ENCODE results near the gene KMT2B. TPM values are rescaled to one million over a fixed set of nuclear protein-coding genes. Genes with fewer than 3 reads are reported as not detected.

The KMT2B gene
- total and polyA plus RNA-seq, 9 of the 15 experiments (the other 6 are each of a cell fraction or from before 2014, with no cell fraction given), result 0.63 to 43.9 (median 8.1) TPM

DNA sequence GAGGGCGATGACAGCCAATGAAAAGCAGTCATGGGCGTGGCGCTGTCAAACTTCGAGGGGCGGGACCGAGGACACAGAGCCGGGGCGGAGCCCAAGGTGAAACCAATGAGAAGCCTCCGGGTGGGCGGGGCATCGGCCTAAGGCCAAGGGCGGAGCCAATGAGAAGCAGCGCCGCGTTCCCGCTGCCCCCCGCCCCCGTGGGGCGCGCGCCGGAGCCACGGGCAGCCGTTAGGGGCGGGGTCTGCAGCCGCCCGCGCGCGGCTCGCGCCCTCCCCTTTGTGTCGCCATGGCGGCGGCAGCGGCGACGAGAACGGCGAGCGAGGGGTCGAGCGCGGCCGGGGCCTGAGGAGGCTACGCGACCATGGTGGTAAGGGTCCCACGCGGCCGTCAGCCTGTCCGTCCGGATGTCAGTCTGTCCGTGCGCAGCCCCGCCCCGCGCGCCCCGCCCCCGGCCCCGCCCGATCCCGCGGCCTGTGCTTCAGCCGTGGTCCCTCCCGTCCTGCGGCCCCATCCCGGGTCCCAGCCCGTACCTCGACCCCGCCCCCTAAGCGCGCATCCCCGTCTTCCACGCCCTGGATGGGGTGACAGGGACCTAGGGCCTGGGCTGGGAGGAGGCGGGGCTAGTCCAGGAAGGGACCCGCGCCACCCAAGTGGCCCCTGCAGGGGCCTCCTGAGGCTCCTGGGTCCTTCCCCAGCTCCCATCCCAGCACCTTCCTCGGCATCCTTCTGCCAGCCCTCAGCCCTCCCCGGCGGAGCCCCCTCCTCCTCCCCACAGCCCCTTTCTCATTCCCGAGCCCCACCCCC, 57.7 kb downstream of the KMT2B start, which contains the start of gene ARHGAP33:
ARHGAP33 (plus strand) TSS at position 267 of the 804 bp plus-strand sequence; CDS start at position 362, 95 bp downstream.
- 3% methylated on average over 32 of the region's 82 CpGs for WGBS (ENCODE audit: insufficient coverage, low coverage, missing lambda C conversion rate)
- Histone ChIP-seq H3K9me1 (ENCODE audit: control insufficient read depth, insufficient read depth, low read length) (peaks cover 3% of the 10 kb centered on the region), H3K79me2 (ENCODE audit: control insufficient read depth, insufficient read depth, low read length) (peaks cover 5% of the 10 kb centered on the region; the same call in 1 of the 3 replicates), H3K9me3 (replicated peaks; ENCODE audit: control insufficient read depth, insufficient read depth, low read depth, low read length) (no peaks in the 10 kb centered on the region), H3K9ac (ENCODE audit: insufficient read depth in 1 of 2, low read depth in 2 of 2, low read length in 2 of 2) (peak within 1 kb of the TSS; percentile 5 to 92), H3K4me1 (replicated peaks in 1 of 2; ENCODE audit: control insufficient read depth in 2 of 2, insufficient read depth in 2 of 2, low read length in 2 of 2) (peaks cover 10 to 33% of the 10 kb centered on the region in 2 experiments), H3K36me3 (ENCODE audit: control insufficient read depth, insufficient read depth, low read length) (peaks cover 18% of the 10 kb centered on the region; the same call in 2 of the 3 replicates), H3K27me3 (ENCODE audit: control insufficient read depth in 2 of 2, insufficient read depth in 2 of 2, low read length in 2 of 2) (no peaks in the 10 kb centered on the region), H2AFZ (ENCODE audit: low read depth, low read length) (peak within 1 kb of the TSS; percentile 85), H3K4me3 (peak within 1 kb of the TSS; percentile 57), H4K20me1 (replicated peaks; ENCODE audit: control insufficient read depth, insufficient read depth, low read length) (no peaks in the 10 kb centered on the region; the same call in 1 of the 2 replicates), H3K4me2 (ENCODE audit: insufficient read depth, low read length) (peak within 1 kb of the TSS; percentile 76), H3K27ac (ENCODE audit: extremely low read depth, low read depth, low read length) (peak within 1 kb of the TSS; percentile 70)
- BruUV-seq (replicated peaks), result no TSS peak
- in situ Hi-C loops (cut with MboI) (no loop called here), intact Hi-C loops (cut with micrococcal nuclease) (no loop called here)
- ChIA-PET CTCF (ENCODE audit: low intra/inter-chr PET ratio) (interaction anchor here (0.6 kb wide), 1 partner anchor 909 kb away, joined by 3 read pairs; no protein-coding TSS in a partner anchor), POLR2A (no interaction called here)
- ATAC-seq (peak; percentile 98), DNase-seq (ENCODE audit: extremely low read depth in 1 of 4, low spot score in 3 of 4) (peak; percentile 98 to 99 (median 99)), FAIRE-seq (peak; percentile 97)
- peak; percentile 58; the same call in 1 of the 2 replicates for TF ChIP-seq CREM (IDR thresholded peaks at IDR 0.05; ENCODE audit: low read depth)
- no peak for TF ChIP-seq SPI1 (IDR thresholded peaks at IDR 0.05; ENCODE audit: borderline replicate concordance, low read depth, low read length)
- TF ChIP-seq, protein P1, sequence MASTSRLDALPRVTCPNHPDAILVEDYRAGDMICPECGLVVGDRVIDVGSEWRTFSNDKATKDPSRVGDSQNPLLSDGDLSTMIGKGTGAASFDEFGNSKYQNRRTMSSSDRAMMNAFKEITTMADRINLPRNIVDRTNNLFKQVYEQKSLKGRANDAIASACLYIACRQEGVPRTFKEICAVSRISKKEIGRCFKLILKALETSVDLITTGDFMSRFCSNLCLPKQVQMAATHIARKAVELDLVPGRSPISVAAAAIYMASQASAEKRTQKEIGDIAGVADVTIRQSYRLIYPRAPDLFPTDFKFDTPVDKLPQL (IDR thresholded peaks at IDR 0.05; ENCODE audit: extremely low read depth, insufficient read length), result no peak
- TF ChIP-seq ETS2 (tag; IDR thresholded peaks at IDR 0.05; ENCODE audit: borderline replicate concordance, poor library complexity, severe bottlenecking), result no peak
- TF ChIP-seq SRSF7 (optimal IDR thresholded peaks at IDR 0.05; ENCODE audit: low read depth, low read length), result no peak
- no peak for TF ChIP-seq CCAR2 (IDR thresholded peaks at IDR 0.05; ENCODE audit: low read depth, low read length)
- TF ChIP-seq MAZ (CRISPR knock-in tag; conservative IDR thresholded peaks at IDR 0.05 in 1 of 2, IDR thresholded peaks at IDR 0.05 in 1 of 2), result peak; percentile 55 to 95; a peak in 3 of 4 replicates
- TF ChIP-seq ESRRA (IDR thresholded peaks at IDR 0.05; ENCODE audit: borderline replicate concordance, low read depth), result peak; percentile 27; the same call in 1 of the 2 replicates
- TF ChIP-seq XRCC3 (IDR thresholded peaks at IDR 0.05), result no peak
- no peak for TF ChIP-seq CBX5 (IDR thresholded peaks at IDR 0.05; ENCODE audit: borderline replicate concordance, low read depth)
- no peak for TF ChIP-seq HOMEZ (CRISPR knock-in tag; IDR thresholded peaks at IDR 0.05)
- TF ChIP-seq SREBF1 (IDR thresholded peaks at IDR 0.05; ENCODE audit: borderline replicate concordance, low read depth, low read length), result no peak
- no peak for TF ChIP-seq ZNF121 (CRISPR knock-in tag; conservative IDR thresholded peaks at IDR 0.05)
- TF ChIP-seq, protein P2, sequence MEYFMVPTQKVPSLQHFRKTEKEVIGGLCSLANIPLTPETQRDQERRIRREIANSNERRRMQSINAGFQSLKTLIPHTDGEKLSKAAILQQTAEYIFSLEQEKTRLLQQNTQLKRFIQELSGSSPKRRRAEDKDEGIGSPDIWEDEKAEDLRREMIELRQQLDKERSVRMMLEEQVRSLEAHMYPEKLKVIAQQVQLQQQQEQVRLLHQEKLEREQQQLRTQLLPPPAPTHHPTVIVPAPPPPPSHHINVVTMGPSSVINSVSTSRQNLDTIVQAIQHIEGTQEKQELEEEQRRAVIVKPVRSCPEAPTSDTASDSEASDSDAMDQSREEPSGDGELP (CRISPR knock-in tag; IDR thresholded peaks at IDR 0.05; ENCODE audit: borderline replicate concordance), result peak; percentile 32; the same call in 1 of the 2 replicates
- TF ChIP-seq THRAP3 (IDR thresholded peaks at IDR 0.05; ENCODE audit: borderline replicate concordance), result no peak
- TF ChIP-seq CREBBP (IDR thresholded peaks at IDR 0.05; ENCODE audit: low read depth, low read length), result no peak
- TF ChIP-seq, protein P3, sequence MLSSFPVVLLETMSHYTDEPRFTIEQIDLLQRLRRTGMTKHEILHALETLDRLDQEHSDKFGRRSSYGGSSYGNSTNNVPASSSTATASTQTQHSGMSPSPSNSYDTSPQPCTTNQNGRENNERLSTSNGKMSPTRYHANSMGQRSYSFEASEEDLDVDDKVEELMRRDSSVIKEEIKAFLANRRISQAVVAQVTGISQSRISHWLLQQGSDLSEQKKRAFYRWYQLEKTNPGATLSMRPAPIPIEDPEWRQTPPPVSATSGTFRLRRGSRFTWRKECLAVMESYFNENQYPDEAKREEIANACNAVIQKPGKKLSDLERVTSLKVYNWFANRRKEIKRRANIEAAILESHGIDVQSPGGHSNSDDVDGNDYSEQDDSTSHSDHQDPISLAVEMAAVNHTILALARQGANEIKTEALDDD (IDR thresholded peaks at IDR 0.05), result no peak

Measured in K562 (cell line).